MM.1S (cell line): ENCODE measurements around the gene FLT4.

Source experiments
- CTCF ChIP-seq: fragments of 300-600 bp; sonication (generic); IDR thresholded peaks from 2 replicates; pipeline ENCODE4 v1.5.1; 2016; ENCODE audit warnings: antibody characterized with exemption, low read length, mixed read lengths
- EZH2 ChIP-seq: fragments of 300-600 bp; sonication (generic); optimal IDR thresholded peaks from 2 replicates; pipeline ENCODE3; 2017; ENCODE audit warnings: low read depth, mild to moderate bottlenecking, antibody characterized with exemption, low read length, mixed read lengths
- EZH2phosphoT487 ChIP-seq: fragments of 300-600 bp; sonication (generic); IDR thresholded peaks from 2 replicates; pipeline ENCODE4 v1.6.1; 2018; ENCODE audit warnings: antibody characterized with exemption, low read length

GRCh38 chr5:180589771-180590542 is 59.4 kb downstream of the FLT4 start:
- TF ChIP-seq CTCF = no peak
- TF ChIP-seq EZH2 = no peak
- no peak for TF ChIP-seq EZH2phosphoT487
